ENCODE results near the gene IL20RA.

DNA sequence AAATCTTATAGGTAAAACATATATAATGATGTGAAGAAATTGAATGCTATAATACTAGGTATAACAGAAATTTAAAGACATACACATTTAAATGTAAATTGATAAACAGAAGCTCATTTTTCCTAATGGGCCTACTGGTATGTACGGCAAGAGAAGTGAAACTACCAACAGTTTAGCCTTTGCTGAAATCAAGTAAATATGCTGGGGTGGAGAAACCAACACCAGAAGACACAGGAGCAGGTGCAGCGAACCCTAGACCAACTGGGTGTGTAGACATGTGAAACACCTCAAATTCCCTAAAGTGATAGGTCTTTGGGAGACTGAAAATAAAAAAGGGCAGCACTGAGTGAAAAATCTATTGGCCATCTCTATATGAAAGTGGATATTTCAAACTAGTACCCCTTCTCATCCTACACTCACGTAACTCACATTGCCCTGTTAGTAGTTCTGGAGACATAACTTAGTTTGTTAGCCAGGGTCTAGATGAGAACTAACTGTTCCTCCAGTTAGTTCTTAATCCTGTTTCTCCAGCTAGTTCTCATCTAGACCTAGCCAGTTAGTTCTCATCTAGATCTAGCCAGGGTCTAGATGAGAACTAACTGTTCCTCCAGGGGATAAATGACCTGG is 69.6 kb downstream of the IL20RA start:
- TF ChIP-seq, protein P1, sequence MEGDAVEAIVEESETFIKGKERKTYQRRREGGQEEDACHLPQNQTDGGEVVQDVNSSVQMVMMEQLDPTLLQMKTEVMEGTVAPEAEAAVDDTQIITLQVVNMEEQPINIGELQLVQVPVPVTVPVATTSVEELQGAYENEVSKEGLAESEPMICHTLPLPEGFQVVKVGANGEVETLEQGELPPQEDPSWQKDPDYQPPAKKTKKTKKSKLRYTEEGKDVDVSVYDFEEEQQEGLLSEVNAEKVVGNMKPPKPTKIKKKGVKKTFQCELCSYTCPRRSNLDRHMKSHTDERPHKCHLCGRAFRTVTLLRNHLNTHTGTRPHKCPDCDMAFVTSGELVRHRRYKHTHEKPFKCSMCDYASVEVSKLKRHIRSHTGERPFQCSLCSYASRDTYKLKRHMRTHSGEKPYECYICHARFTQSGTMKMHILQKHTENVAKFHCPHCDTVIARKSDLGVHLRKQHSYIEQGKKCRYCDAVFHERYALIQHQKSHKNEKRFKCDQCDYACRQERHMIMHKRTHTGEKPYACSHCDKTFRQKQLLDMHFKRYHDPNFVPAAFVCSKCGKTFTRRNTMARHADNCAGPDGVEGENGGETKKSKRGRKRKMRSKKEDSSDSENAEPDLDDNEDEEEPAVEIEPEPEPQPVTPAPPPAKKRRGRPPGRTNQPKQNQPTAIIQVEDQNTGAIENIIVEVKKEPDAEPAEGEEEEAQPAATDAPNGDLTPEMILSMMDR (IDR thresholded peaks at IDR 0.05; ENCODE audit: low read depth, low read length, missing input control): no peak
- TF ChIP-seq YY1 (IDR thresholded peaks at IDR 0.05) (no peak), FOXA1 (IDR thresholded peaks at IDR 0.05) (no peak), RAD21 (IDR thresholded peaks at IDR 0.05) (no peak), GABPA (IDR thresholded peaks at IDR 0.05 in 1 of 2, conservative IDR thresholded peaks at IDR 0.05 in 1 of 2) (no peak), NR2F2 (IDR thresholded peaks at IDR 0.05) (no peak), TAF1 (conservative IDR thresholded peaks at IDR 0.05) (no peak)
- TF ChIP-seq, protein P2, sequence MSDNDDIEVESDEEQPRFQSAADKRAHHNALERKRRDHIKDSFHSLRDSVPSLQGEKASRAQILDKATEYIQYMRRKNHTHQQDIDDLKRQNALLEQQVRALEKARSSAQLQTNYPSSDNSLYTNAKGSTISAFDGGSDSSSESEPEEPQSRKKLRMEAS (IDR thresholded peaks at IDR 0.05): no peak
- TF ChIP-seq, protein P3, sequence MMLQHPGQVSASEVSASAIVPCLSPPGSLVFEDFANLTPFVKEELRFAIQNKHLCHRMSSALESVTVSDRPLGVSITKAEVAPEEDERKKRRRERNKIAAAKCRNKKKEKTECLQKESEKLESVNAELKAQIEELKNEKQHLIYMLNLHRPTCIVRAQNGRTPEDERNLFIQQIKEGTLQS (IDR thresholded peaks at IDR 0.05): no peak
- TF ChIP-seq, protein P4, sequence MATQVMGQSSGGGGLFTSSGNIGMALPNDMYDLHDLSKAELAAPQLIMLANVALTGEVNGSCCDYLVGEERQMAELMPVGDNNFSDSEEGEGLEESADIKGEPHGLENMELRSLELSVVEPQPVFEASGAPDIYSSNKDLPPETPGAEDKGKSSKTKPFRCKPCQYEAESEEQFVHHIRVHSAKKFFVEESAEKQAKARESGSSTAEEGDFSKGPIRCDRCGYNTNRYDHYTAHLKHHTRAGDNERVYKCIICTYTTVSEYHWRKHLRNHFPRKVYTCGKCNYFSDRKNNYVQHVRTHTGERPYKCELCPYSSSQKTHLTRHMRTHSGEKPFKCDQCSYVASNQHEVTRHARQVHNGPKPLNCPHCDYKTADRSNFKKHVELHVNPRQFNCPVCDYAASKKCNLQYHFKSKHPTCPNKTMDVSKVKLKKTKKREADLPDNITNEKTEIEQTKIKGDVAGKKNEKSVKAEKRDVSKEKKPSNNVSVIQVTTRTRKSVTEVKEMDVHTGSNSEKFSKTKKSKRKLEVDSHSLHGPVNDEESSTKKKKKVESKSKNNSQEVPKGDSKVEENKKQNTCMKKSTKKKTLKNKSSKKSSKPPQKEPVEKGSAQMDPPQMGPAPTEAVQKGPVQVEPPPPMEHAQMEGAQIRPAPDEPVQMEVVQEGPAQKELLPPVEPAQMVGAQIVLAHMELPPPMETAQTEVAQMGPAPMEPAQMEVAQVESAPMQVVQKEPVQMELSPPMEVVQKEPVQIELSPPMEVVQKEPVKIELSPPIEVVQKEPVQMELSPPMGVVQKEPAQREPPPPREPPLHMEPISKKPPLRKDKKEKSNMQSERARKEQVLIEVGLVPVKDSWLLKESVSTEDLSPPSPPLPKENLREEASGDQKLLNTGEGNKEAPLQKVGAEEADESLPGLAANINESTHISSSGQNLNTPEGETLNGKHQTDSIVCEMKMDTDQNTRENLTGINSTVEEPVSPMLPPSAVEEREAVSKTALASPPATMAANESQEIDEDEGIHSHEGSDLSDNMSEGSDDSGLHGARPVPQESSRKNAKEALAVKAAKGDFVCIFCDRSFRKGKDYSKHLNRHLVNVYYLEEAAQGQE (IDR thresholded peaks at IDR 0.05): no peak
- TF ChIP-seq, protein P5, sequence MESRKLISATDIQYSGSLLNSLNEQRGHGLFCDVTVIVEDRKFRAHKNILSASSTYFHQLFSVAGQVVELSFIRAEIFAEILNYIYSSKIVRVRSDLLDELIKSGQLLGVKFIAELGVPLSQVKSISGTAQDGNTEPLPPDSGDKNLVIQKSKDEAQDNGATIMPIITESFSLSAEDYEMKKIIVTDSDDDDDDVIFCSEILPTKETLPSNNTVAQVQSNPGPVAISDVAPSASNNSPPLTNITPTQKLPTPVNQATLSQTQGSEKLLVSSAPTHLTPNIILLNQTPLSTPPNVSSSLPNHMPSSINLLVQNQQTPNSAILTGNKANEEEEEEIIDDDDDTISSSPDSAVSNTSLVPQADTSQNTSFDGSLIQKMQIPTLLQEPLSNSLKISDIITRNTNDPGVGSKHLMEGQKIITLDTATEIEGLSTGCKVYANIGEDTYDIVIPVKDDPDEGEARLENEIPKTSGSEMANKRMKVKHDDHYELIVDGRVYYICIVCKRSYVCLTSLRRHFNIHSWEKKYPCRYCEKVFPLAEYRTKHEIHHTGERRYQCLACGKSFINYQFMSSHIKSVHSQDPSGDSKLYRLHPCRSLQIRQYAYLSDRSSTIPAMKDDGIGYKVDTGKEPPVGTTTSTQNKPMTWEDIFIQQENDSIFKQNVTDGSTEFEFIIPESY (IDR thresholded peaks at IDR 0.05): no peak

All from liver (tissue), 3 donors.